ENCODE data around the gene VDAC2. TPM values are rescaled to one million over a fixed set of nuclear protein-coding genes. Genes with fewer than 3 reads are reported as not detected.

Gene VDAC2
- total RNA-seq, 1 experiment from 2014 or later, result 259 TPM

GRCh38 chr10:75253281-75254220, 43.0 kb downstream of the VDAC2 start:
- DNase-seq (ENCODE audit: low spot score), result no peak

GRCh38 chr10:75254739-75255138, 44.1 kb downstream of the VDAC2 start:
- no peak for DNase-seq (ENCODE audit: low spot score)

- no peak for DNase-seq (ENCODE audit: low spot score)
Observed at GRCh38 chr10:75260990-75261389, 50.4 kb downstream of the VDAC2 start.

- no peak for DNase-seq (ENCODE audit: low spot score)
Observed at GRCh38 chr10:75261813-75262705, 51.5 kb downstream of the VDAC2 start.

- no peak for DNase-seq (ENCODE audit: low spot score)
Observed at GRCh38 chr10:75263806-75264205, 53.2 kb downstream of the VDAC2 start.

GRCh38 chr10:75265856-75266255, 55.3 kb downstream of the VDAC2 start:
- DNase-seq (ENCODE audit: low spot score), result no peak

- no peak for DNase-seq (ENCODE audit: low spot score)
Observed at GRCh38 chr10:75266945-75267344, 56.3 kb downstream of the VDAC2 start.

- DNase-seq (ENCODE audit: low spot score), result no peak
Observed at GRCh38 chr10:75269605-75270004, 59.0 kb downstream of the VDAC2 start.

GRCh38 chr10:75272094-75272493, 61.5 kb downstream of the VDAC2 start:
- no peak for DNase-seq (ENCODE audit: low spot score)

GRCh38 chr10:75272896-75273295, 62.3 kb downstream of the VDAC2 start:
- no peak for DNase-seq (ENCODE audit: low spot score)

GRCh38 chr10:75276069-75276872, 65.7 kb downstream of the VDAC2 start:
- DNase-seq (ENCODE audit: low spot score), result no peak

- no peak for DNase-seq (ENCODE audit: low spot score)
Observed at GRCh38 chr10:75280236-75280635, 69.6 kb downstream of the VDAC2 start.

Other genes starting within 250 kb of the VDAC2 start
- 10.9 and 11.2 TPM in 2 replicates for gene SAMD8, start 99.1 kb upstream of the VDAC2 start, total RNA-seq (2014; rRNA removed; shearing (Covaris generic))
- 7.9 and 19.9 TPM in 2 replicates for gene COMTD1, start 25.2 kb downstream of the VDAC2 start, total RNA-seq (2014; rRNA removed; shearing (Covaris generic))
- 3.4 and 3.7 TPM in 2 replicates for gene ZNF503, start 191.0 kb downstream of the VDAC2 start, total RNA-seq (2014; rRNA removed; shearing (Covaris generic))
- gene LRMDA, start 220.8 kb downstream of the VDAC2 start, total RNA-seq (2014; rRNA removed; shearing (Covaris generic)), result 0.10 TPM in 1 of 2 replicates, not detected in the other